ENCODE results near the gene DGKQ.

GRCh38 chr4:1009542-1010394 is 36.4 kb upstream of the DGKQ start:
- no peak for TF ChIP-seq CREB5 (CRISPR knock-in tag; IDR thresholded peaks at IDR 0.05; ENCODE audit: low read depth)
- TF ChIP-seq ZFP30 (CRISPR knock-in tag; IDR thresholded peaks at IDR 0.05) = no peak
- TF ChIP-seq ZNF8 (CRISPR knock-in tag; IDR thresholded peaks at IDR 0.05) = no peak
- TF ChIP-seq PATZ1 (CRISPR knock-in tag; IDR thresholded peaks at IDR 0.05; ENCODE audit: borderline replicate concordance) = no peak
- TF ChIP-seq PPARA (CRISPR knock-in tag; IDR thresholded peaks at IDR 0.05; ENCODE audit: borderline replicate concordance) = no peak
- no peak for TF ChIP-seq TOX (CRISPR knock-in tag; IDR thresholded peaks at IDR 0.05; ENCODE audit: borderline replicate concordance)
- no peak for TF ChIP-seq TSHZ2 (CRISPR knock-in tag; IDR thresholded peaks at IDR 0.05)
- TF ChIP-seq ZNF565 (CRISPR knock-in tag; conservative IDR thresholded peaks at IDR 0.05; ENCODE audit: low read depth) = no peak
- TF ChIP-seq RARB (CRISPR knock-in tag; IDR thresholded peaks at IDR 0.05) = no peak
- TF ChIP-seq ISL1 (CRISPR knock-in tag; IDR thresholded peaks at IDR 0.05) = no peak
- no peak for TF ChIP-seq TCF4 (CRISPR knock-in tag; IDR thresholded peaks at IDR 0.05; ENCODE audit: borderline replicate concordance)
- TF ChIP-seq BACH2 (CRISPR knock-in tag; IDR thresholded peaks at IDR 0.05; ENCODE audit: borderline replicate concordance) = no peak
- TF ChIP-seq GLIS3 (CRISPR knock-in tag; IDR thresholded peaks at IDR 0.05) = no peak
